Lower leg skin (tissue), 3 donors: Measurements from ENCODE around the gene ZNF429.

ENCODE experiments used
- POLR2A ChIP-seq, 2 donors: fragments of 450-650 bp; IDR thresholded peaks; one replicate each; pipeline ENCODE4 v1.6.1; 2016 to 2017; ENCODE audit warnings: antibody characterized with exemption in 2 of 2, mild to moderate bottlenecking in 1 of 2, moderate library complexity in 1 of 2
- TF ChIP-seq, protein P1 (sequence below), 3 donors: fragments of 450-650 bp; IDR thresholded peaks; one replicate each; pipeline ENCODE4 v1.5.1; 2016; ENCODE audit warnings: antibody characterized with exemption in 3 of 3, mild to moderate bottlenecking in 3 of 3, moderate library complexity in 2 of 3

DNA sequence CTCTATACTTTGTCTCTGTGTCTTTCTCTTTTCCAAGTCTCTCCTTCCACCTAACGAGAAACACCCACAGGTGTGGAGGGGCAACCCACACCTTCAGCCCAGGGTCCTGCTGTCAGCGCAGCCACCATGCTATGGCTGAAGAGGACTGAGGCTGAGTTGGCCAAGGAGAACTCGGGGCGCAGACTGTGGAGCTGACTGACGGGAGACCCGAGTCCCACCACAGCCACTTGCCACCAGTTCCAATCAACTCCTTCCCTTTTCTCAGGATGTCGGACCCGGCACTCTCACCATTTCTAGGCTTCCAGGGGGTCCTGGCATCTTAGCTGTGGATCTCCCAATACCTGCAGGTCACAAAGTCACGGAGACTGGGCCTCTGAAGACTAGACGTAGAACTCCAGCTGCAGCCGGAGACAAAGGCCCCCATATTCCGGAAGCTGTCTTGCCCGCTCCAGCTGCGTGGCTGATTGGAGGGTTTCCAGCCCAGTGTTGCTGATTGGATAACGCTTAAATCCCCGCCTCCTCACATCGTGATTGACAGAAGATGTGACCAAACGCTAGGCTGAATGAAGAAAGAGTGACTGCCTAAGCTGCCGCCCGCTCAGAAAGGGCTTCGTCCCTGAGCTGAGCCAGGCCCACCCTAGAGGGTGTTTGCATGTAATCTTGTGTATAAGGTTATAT, 63.6 kb downstream of the ZNF429 start:
- TF ChIP-seq, protein P1, sequence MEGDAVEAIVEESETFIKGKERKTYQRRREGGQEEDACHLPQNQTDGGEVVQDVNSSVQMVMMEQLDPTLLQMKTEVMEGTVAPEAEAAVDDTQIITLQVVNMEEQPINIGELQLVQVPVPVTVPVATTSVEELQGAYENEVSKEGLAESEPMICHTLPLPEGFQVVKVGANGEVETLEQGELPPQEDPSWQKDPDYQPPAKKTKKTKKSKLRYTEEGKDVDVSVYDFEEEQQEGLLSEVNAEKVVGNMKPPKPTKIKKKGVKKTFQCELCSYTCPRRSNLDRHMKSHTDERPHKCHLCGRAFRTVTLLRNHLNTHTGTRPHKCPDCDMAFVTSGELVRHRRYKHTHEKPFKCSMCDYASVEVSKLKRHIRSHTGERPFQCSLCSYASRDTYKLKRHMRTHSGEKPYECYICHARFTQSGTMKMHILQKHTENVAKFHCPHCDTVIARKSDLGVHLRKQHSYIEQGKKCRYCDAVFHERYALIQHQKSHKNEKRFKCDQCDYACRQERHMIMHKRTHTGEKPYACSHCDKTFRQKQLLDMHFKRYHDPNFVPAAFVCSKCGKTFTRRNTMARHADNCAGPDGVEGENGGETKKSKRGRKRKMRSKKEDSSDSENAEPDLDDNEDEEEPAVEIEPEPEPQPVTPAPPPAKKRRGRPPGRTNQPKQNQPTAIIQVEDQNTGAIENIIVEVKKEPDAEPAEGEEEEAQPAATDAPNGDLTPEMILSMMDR (IDR thresholded peaks at IDR 0.05), result no peak
- TF ChIP-seq POLR2A (IDR thresholded peaks at IDR 0.05), result no peak
